Coronary artery (tissue), 2 donors: ENCODE data around the gene ERGIC3.

ENCODE experiments used
- DNase-seq: peaks from one replicate; pipeline ENCODE4 v3.0.0-alpha.2; 2017; ENCODE audit warnings: low spot score
- H3K27ac ChIP-seq, 2 donors: fragments of 200-600 bp; sonication (generic); one replicate each; pipeline ENCODE4 v1.5.1; 2016 to 2019
- H3K4me3 ChIP-seq: fragments of 200-600 bp; sonication (generic); 2 replicates; pipeline ENCODE4 v1.5.1; 2016; ENCODE audit warnings: mild to moderate bottlenecking, moderate library complexity
- CTCF ChIP-seq: fragments of 200-600 bp; sonication (generic); IDR thresholded peaks from one replicate; pipeline ENCODE4 v1.5.1; 2019; ENCODE audit warnings: antibody characterized with exemption

The ERGIC3 gene

GRCh38 chr20:35600993-35601973, 59.4 kb downstream of the ERGIC3 start:
- peak; percentile 19 for TF ChIP-seq CTCF
- H3K27ac ChIP-seq, result no peak overlapping the region
- no peak for DNase-seq
- peak overlapping the region; percentile 74 for H3K4me3 ChIP-seq

- no peak for DNase-seq
- TF ChIP-seq CTCF, result no peak
- Histone ChIP-seq H3K27ac (no peak overlapping the region), H3K4me3 (peak overlapping the region; percentile 74)
Measured at GRCh38 chr20:35601990-35602389, 60.1 kb downstream of the ERGIC3 start.

- no peak overlapping the region for H3K27ac ChIP-seq
- no peak for DNase-seq
- no peak for TF ChIP-seq CTCF
- no peak overlapping the region for H3K4me3 ChIP-seq
Measured at GRCh38 chr20:35602851-35603495, 61.1 kb downstream of the ERGIC3 start.

GRCh38 chr20:35603695-35604448, 62.0 kb downstream of the ERGIC3 start:
- DNase-seq, result no peak
- no peak overlapping the region for H3K4me3 ChIP-seq
- H3K27ac ChIP-seq, result no peak overlapping the region
- no peak for TF ChIP-seq CTCF

GRCh38 chr20:35604449-35604747, 62.5 kb downstream of the ERGIC3 start:
- Histone ChIP-seq H3K4me3 (no peak overlapping the region), H3K27ac (no peak overlapping the region)
- TF ChIP-seq CTCF, result no peak
- peak; percentile 68 for DNase-seq

GRCh38 chr20:35606127-35606526, 64.2 kb downstream of the ERGIC3 start:
- Histone ChIP-seq H3K4me3 (no peak overlapping the region), H3K27ac (no peak overlapping the region)
- no peak for DNase-seq
- no peak for TF ChIP-seq CTCF
